GM18502 (cell line): ENCODE results near the gene COL18A1.

ENCODE experiments used
- ATAC-seq: cut with Tn5 transposase; IDR thresholded peaks from one replicate; pipeline ENCODE4 v1.9.1; 2021; ENCODE audit warnings: mild to moderate bottlenecking; ENCODE audit not compliant: unreplicated experiment, poor library complexity

The COL18A1 gene

GRCh38 chr21:45411810-45412206 is 6.8 kb downstream of the COL18A1 start:
- no peak for ATAC-seq

DNA sequence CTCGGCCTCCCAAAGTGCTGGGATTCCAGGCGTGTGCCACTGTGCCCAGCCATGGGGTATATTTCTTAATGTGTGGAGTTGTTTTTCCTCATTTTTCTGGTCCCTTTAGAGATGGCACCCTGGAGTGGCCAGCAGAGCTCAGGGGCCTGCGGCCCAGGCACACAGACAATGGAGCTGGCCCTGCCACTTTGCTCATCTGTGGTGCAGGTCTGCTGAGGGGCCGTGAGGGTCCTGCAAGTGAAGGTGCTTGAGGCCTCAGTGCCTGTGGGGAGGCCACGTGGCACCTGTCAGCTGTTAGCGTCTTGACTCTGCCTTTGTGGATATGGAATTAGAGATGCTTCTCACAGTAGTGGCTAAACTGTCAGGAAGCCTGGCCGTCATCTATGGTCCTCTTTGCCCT is 7.5 kb downstream of the COL18A1 start:
- ATAC-seq = no peak

DNA sequence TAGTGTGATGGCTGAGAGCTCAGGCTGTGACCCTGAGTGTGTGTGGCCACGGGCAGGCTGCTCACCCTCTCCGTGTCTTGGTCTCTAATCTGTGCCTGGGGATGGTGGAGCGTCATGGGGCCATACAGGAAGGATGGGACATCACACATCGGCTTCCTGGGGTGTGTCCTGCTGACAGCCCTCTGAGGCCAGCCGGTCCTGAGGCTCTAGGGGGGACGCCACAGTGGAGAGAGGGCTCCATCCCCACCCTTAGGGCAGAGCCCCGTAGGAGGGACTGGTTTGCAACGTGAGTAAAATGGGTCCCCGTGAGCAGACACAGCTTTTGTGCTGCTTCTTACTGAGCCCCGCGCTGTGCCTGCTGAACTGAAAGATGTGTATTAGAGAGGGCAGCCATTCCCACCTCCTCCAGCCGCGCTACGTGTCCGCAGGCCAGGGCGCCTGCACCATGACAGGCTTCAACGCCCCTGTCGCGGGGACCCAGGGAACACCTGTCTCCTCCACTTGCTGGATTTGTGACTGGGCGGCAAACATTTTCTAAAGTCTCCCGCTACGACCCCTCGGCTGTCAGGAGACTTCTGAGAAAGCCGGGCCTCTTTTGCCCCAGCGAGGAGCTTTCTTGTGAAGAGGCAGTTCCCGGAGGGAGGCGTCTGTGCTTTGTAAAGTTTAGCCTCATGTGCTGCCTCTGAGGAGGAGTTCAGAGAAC is 8.1 kb downstream of the COL18A1 start:
- no peak for ATAC-seq

DNA sequence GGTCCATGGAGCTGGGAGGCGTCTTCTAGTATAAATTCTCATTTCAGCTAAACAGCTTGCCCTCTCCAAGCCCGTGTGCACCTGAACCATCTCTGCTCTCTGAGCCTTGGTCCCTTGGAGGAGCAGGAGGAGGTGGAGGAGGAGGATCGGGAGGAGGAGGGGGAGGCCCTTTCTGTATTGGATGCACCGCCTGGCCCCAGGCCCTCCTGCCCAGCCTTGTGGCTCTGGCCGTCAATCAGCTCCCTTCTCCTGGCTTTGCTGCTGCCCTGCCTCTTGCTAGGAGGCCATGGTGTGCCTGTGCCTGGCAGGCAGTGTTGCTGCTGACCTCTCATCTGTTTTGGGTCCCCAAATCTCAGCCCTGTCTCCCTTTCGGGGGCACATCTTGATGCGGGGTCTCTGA is 9.0 kb downstream of the COL18A1 start:
- no peak for ATAC-seq

DNA sequence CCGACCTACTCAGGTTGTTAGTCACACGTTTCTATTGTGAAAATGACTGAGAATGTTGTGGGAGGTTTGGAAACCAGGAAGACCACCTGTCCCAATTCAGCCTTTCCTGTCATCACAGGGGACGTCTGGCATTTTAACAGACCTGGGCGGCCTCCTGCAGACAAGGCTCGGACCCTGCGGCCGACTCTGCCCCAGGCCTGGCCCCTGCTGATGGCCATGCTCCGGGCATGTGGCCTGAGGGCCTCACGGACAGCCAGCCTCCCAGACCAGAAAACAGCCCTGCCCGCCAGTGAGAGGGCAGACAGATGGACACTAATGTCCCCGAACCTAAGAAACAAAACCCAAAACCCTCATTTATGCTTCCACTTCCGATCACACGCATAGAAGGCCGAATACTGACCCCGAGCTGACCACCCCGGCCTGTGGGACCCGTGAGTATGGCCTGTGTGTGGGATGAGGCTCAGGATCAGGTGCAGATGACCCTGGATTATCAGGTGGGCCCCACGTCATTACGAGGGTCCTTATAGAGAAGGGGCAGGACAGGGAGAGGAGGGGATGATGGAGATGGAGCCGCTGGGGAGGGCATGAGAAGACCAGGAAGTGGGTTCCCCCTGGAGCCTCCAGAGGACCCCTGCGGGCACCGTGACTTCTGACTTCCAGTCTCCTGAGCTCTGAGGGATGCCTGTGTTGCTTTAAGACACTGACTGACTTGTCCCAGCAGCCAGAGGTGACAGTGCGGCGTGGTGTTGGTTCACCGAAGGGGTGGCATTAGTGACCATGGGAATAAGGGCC is 9.6 kb downstream of the COL18A1 start:
- ATAC-seq = no peak

GRCh38 chr21:45415188-45415942 is 10.4 kb downstream of the COL18A1 start:
- ATAC-seq = no peak

DNA sequence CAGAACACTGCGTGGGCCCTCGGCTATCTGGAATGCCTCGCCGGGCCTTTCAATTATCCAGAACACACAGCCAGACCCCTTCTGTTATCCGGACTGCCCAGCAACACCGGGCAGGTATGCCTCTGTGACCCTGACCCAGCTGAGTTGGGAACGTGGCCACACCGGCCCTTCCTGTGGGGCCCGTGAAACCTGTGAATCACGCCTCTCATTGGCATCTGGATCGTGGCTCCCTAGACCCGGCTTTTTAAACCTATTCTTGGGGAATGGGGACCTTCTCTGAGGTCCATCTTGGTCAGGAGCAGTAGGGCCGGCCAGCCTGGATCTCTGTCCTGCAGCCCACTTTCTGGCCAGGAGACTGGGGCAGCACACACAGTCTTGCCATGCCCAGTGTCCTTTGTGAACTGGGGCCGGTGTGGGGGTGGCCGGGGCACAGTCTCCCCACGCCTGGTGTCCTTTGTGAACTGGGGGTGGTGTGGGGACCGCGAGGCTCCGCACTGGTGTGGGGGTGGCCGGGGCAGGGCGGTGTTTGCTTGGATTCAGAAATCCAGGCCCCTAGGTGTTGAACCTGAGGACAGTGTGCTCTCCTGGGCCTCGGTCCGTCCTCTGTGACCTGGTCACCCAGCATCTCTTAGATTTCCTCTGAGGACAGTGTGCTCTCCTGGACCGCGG is 11.1 kb downstream of the COL18A1 start:
- ATAC-seq = no peak

GRCh38 chr21:45416620-45417019 is 11.7 kb downstream of the COL18A1 start:
- no peak for ATAC-seq

DNA sequence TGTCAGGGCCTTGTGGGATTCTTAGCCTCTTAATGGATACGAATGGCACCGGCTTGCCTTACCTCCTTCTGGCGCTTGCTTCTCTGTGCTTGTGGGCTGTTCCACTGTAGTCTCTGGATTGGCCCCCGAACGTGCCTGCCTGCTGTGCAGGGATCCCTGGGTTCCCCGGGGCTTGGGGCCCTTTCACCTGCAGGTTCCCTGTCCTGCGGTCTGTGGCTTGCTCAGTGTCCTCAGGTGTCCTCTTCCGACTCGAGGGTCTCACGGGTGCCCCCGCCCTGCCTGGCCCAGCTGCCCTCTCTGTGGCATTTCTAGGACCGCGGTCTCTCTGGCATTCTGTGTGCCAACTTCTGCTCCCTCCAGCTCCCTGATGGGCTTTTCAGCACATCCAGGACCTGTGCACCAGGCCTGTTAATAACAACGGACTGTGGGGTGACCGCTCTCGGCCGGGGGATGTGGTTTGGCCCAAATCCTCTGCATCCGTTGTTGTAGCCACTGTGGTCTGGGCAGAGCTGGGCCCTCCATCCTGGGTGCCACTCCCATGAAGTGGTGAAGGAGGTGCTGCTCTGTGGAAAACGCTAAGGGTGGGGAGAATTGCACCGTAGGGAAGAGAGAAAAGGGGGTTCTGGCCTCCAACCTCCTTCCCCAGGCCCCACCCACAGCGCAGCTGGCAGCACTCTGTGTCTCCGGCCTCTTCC is 12.4 kb downstream of the COL18A1 start:
- no peak for ATAC-seq

- no peak for ATAC-seq
Observed at GRCh38 chr21:45417951-45418300, 13.0 kb downstream of the COL18A1 start.

- ATAC-seq = no peak
Observed at GRCh38 chr21:45418301-45419071, 13.5 kb downstream of the COL18A1 start.

DNA sequence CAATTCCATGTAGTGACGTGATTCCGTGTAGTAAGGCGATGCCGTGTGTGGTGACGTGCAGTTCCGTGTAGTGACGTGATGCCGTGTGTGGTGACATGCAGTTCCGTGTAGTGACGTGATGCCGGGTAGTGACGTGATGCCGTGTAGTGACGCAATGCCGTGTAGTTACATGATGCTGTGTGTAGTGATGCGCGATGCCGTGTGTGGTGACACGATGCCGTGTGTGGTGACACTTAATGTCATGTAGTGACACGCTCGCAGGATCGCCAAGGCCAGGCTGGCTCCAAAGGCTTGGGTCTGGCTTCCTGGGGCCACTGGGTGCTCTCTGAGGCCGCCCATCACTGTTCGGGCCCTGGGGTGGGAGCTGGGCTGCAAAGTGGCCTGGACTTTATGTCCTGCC is 14.2 kb downstream of the COL18A1 start:
- ATAC-seq = no peak

- no peak for ATAC-seq
Observed at GRCh38 chr21:45420061-45421041, 15.4 kb downstream of the COL18A1 start.

DNA sequence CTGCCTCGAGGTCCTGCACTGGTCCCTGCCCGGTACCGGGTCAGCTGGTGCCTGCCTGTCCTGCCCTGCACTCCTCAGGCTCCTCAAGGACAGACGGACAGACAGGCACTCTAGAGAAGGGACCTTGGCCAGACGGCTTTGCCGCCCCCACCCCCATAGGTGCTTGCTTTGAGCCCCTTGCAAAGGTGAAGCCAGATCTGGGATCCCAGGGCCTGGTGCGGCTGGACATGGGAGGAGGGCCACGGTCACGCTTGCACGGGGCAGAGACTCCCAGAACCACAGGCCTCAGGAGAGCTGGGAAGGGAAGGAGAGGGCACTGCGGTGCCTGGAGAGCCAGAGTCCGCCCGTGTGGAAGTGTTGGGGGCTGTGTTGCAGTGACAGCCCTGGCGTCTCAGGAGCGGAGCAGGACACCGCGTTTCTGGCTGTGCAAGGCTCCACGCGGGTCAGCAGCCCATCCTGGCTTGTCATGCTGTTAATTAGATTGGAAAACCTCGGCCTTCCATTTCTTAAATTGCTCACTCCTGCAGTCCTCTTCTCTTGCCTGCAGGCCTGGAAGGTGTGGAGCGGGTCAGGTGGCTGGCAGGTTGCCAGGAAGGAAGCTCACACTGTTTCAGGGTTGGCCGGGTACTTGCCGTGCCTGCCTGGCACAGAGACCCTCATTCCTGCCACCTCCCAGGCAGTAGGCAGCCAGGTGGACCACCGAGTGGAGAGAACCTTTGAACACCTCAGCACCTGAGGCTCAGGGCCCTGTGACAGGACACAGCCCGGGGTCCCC is 16.3 kb downstream of the COL18A1 start:
- ATAC-seq = no peak

- no peak for ATAC-seq
Observed at GRCh38 chr21:45421846-45422775, 17.1 kb downstream of the COL18A1 start.

DNA sequence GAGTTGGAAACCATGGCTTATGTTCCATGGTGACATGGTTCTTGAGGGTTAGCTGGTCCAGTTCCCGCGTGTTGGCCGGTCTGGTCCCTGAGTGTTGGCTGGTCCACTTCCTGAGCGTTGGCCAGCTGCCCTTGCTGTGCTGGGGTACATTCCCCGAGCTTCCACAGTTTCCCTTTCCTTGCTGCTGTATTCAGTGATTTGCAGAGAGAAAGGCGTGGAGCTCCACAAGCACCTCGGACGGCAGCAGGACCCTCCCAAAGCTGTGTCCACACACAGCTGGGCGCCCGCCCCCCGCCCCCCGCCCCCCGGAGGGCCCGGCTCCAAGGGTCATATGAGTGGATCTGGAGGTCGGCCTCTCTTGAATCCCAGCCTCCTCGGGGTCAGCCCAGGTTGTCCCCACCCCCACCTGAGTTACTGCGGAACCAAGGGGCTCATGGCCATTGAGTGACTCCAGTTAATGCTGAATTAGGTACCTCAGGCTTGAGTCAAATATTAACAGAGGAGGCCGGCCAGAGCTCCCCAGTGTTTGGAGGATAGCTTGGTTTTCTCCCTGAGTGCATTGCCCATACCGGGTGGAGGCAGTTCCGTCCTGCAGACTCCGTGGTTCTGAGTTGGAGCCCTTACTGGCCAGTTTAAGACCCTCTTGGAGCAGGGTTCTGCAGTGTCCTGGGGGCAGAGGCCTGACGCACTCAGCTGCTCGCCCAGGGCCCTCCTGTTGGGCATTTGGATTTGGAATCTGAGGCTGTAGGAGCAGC is 18.4 kb downstream of the COL18A1 start:
- ATAC-seq = no peak
